Sigmoid colon (tissue), 4 donors: ENCODE results near the gene NOMO2.
"Not testable (repeated sequence)": the region's sequence is repeated elsewhere in the genome, so short reads cannot be mapped to it uniquely, and the experiment has no call there.

Experiments used
- CTCF ChIP-seq, 4 experiments: fragments of 450-650 bp in 3 of 4; fragments of 200-600 bp in 1 of 4; IDR thresholded peaks; one replicate each; pipeline ENCODE4 v1.5.1; 2016 to 2019; ENCODE audit warnings: antibody characterized with exemption in 4 of 4, mild to moderate bottlenecking in 3 of 4, moderate library complexity in 2 of 4
- EP300 ChIP-seq, 4 donors: sonication (generic); formaldehyde crosslinking; IDR thresholded peaks; one replicate each; pipeline ENCODE4 v1.6.1; 2017; ENCODE audit warnings: antibody characterized with exemption in 4 of 4
- POLR2A ChIP-seq, 2 donors: fragments of 450-650 bp; IDR thresholded peaks; one replicate each; pipeline ENCODE4 v1.6.1; 2016; ENCODE audit warnings: antibody characterized with exemption in 2 of 2, mild to moderate bottlenecking in 2 of 2, moderate library complexity in 2 of 2
- POLR2AphosphoS5 ChIP-seq, 4 donors: sonication (generic); formaldehyde crosslinking; IDR thresholded peaks; one replicate each; pipeline ENCODE4 v1.6.1; 2017; ENCODE audit warnings: antibody characterized with exemption in 4 of 4

DNA sequence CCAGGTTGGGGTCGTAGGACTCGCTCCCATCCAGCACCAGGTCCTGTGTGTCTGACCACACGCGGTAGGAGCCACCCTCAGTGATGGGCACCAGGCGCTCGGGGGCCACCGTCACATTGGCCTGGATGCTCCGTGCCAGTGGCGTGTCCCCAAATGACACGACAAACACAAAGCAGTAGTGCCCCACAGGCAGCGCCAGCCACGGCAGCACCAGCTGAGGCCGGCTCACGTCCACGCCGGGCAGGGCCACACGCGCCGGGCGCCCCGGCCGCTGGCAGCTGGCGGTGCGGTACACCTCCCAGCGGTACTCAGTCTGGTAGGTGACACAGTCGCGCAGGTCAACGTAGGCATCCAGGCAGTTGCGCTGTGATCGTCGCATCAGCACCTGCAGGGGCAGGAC, 177.0 kb downstream of the NOMO2 start:
- not testable (repeated sequence) for TF ChIP-seq POLR2AphosphoS5, CTCF, EP300, POLR2A (IDR thresholded peaks at IDR 0.05)
